T-cell (primary cell): Measurements from ENCODE around the gene TPSG1. TPM values are rescaled to one million over a fixed set of nuclear protein-coding genes. Genes with fewer than 3 reads are reported as not detected.
"Not testable (repeated sequence)": the region's sequence is repeated elsewhere in the genome, so short reads cannot be mapped to it uniquely, and the experiment has no call there.

Experiments
- ATAC-seq, 4 experiments: fragments of 200-7000 bp in 3 of 4; fragments of 150-1000 bp in 1 of 4; cut with Tn5 transposase; replicated peaks in 1 of 4; 1 replicate in 3 of 4; 2 replicates in 1 of 4; pipeline ENCODE4 v1.10.0; 2021; ENCODE audit warnings: moderate library complexity in 3 of 4, mild to moderate bottlenecking in 2 of 4, moderate number of reproducible peaks in 1 of 4
- CTCF ChIA-PET, 2 donors: fragments of 300-600 bp; sonication (Branson Sonifier 250); formaldehyde crosslinking; loops; one replicate each; lab custom pipeline; 2022; ENCODE audit warnings: antibody characterized with exemption in 2 of 2; lab: Charles Lee
- POLR2A ChIA-PET, 2 donors: fragments of 300-600 bp; sonication (Branson Sonifier 250); formaldehyde crosslinking; loops; one replicate each; lab custom pipeline; 2022; ENCODE audit warnings: antibody characterized with exemption in 2 of 2; lab: Charles Lee
- DNase-seq, 35 experiments: peaks; one replicate each; pipeline versions ENCODE4 v3.0.0 to v3.0.0-alpha.2; 2013 to 2023
- H3K27ac ChIP-seq: one replicate; pipeline ENCODE4 v1.5.1; 2013; ENCODE audit warnings: low read length
- H3K27me3 ChIP-seq, 2 experiments: replicated peaks in 1 of 2; 1 replicate in 1 of 2; 2 replicates in 1 of 2; pipeline versions ENCODE4 v1.6.1 to v1.7.0; 2013; ENCODE audit warnings: low read length in 1 of 2, mixed read lengths in 1 of 2; ENCODE audit not compliant: control insufficient read depth in 2 of 2, insufficient read depth in 2 of 2; ENCODE audit errors: extremely low read depth in 1 of 2
- H3K36me3 ChIP-seq, 2 donors: 1 replicate in 1 of 2; 2 replicates in 1 of 2; pipeline versions ENCODE4 v1.6.1 to v1.7.0; 2013; ENCODE audit warnings: low read length in 1 of 2; ENCODE audit not compliant: control insufficient read depth in 2 of 2, insufficient read depth in 1 of 2; ENCODE audit errors: extremely low read depth in 1 of 2
- H3K4me1 ChIP-seq, 2 experiments: 1 replicate in 1 of 2; 2 replicates in 1 of 2; pipeline versions ENCODE4 v1.6.1 to v1.7.0; 2013; ENCODE audit warnings: low read length in 2 of 2, mixed read lengths in 1 of 2; ENCODE audit not compliant: insufficient read depth in 2 of 2, control insufficient read depth in 1 of 2; ENCODE audit errors: extremely low read depth in 1 of 2
- H3K4me3 ChIP-seq, 2 donors: 1 replicate in 1 of 2; 2 replicates in 1 of 2; pipeline versions ENCODE4 v1.5.1 to v1.7.0; 2013; ENCODE audit warnings: mild to moderate bottlenecking in 2 of 2, low read length in 1 of 2, moderate library complexity in 1 of 2; ENCODE audit not compliant: control insufficient read depth in 1 of 2; ENCODE audit errors: extremely low read depth in 1 of 2
- H3K9me3 ChIP-seq: 2 replicates; pipeline ENCODE4 v1.7.0; 2013
- H3K27ac Mint-ChIP-seq, 2 donors: one replicate each; pipeline ENCODE4 v1.8.0; 2020 to 2021; ENCODE audit warnings: mild to moderate bottlenecking in 2 of 2, mixed read lengths in 2 of 2
- H3K27me3 Mint-ChIP-seq, 2 donors: one replicate each; pipeline ENCODE4 v1.8.0; 2021 to 2022; ENCODE audit warnings: mixed read lengths in 2 of 2
- H3K36me3 Mint-ChIP-seq: one replicate; pipeline ENCODE4 v1.8.0; 2021; ENCODE audit warnings: mixed read lengths
- H3K4me1 Mint-ChIP-seq, 3 donors: one replicate each; pipeline ENCODE4 v1.8.0; 2020 to 2022; ENCODE audit warnings: mixed read lengths in 3 of 3, mild to moderate bottlenecking in 1 of 3
- H3K4me3 Mint-ChIP-seq, 3 donors: one replicate each; pipeline ENCODE4 v1.8.0; 2020 to 2022; ENCODE audit warnings: mild to moderate bottlenecking in 3 of 3, mixed read lengths in 3 of 3, moderate library complexity in 3 of 3
- H3K9me3 Mint-ChIP-seq, 3 donors: one replicate each; pipeline ENCODE4 v1.8.0; 2020 to 2022; ENCODE audit warnings: mixed read lengths in 3 of 3
- WGBS: methylation state at CpG from one replicate; pipeline ENCODE4 v1.1.5; 2013; ENCODE audit warnings: missing lambda C conversion rate; ENCODE audit not compliant: insufficient coverage; 5-methylcytosine and 5-hydroxymethylcytosine counted together
- total RNA-seq, 35 experiments: library from RNA in 6 of 35; stranded (reverse) in 6 of 35; fragments of 120-200 nt in 1 of 35; gene quantifications; one replicate each; pipeline versions ENCODE4 v1.2.1 to v1.2.4 and lab custom pipeline; 2013 to 2026

TPSG1 gene
- total RNA-seq, 5 donors from 2014 or later (not counting 1 experiment from before 2014, with no cell fraction given): not detected

GRCh38 chr16:1269418-1269817 is 44.4 kb upstream of the TPSG1 start:
- H3K36me3 ChIP-seq, H3K27ac Mint-ChIP-seq, H3K4me1 Mint-ChIP-seq, H3K27ac ChIP-seq, H3K9me3 ChIP-seq, H3K36me3 Mint-ChIP-seq, POLR2A ChIA-PET, H3K4me3 ChIP-seq, DNase-seq, H3K4me3 Mint-ChIP-seq, H3K9me3 Mint-ChIP-seq, ATAC-seq: not testable (repeated sequence)
- H3K27me3 Mint-ChIP-seq: peaks cover 15 to 19% of the 10 kb centered on the region in 2 donors
- CTCF ChIA-PET: interaction anchor here in 1 of 2 donors (0.5 kb wide), 1 partner anchor 617 kb away, joined by 5 read pairs; no protein-coding TSS in a partner anchor
- 97% methylated on average over 5 of the region's 7 CpGs for WGBS
- Histone ChIP-seq H3K27me3 (peaks cover 0 to 43% of the 10 kb centered on the region in 2 experiments), H3K4me1 (peaks cover 0 to 10% of the 10 kb centered on the region in 2 experiments)

- Mint-ChIP-seq H3K4me3 (no peak overlapping the region), H3K9me3 (peaks cover 0 to 4% (median 0%) of the 10 kb centered on the region in 3 donors), H3K27ac (no peak overlapping the region), H3K36me3 (no peaks in the 10 kb centered on the region), H3K4me1 (no peaks in the 10 kb centered on the region), H3K27me3 (peaks cover 11 to 14% of the 10 kb centered on the region in 2 donors)
- Histone ChIP-seq H3K27me3 (peaks cover 0 to 43% of the 10 kb centered on the region in 2 experiments), H3K4me3 (no peak overlapping the region), H3K36me3 (no peaks in the 10 kb centered on the region), H3K4me1 (no peaks in the 10 kb centered on the region), H3K27ac (no peak overlapping the region), H3K9me3 (no peaks in the 10 kb centered on the region)
- ChIA-PET CTCF (no interaction called here), POLR2A (no interaction called here)
- ATAC-seq (no peak), DNase-seq (no peak)
- 78% methylated on average over 17 of the region's 19 CpGs for WGBS
These were observed 40.8 kb upstream of the TPSG1 start for GRCh38 chr16:1265826-1266225.

- Mint-ChIP-seq H3K27me3 (peaks cover 10 to 18% of the 10 kb centered on the region in 2 donors), H3K4me1 (no peaks in the 10 kb centered on the region), H3K36me3 (no peaks in the 10 kb centered on the region), H3K27ac (no peak overlapping the region), H3K9me3 (peaks cover 0 to 4% (median 0%) of the 10 kb centered on the region in 3 donors), H3K4me3 (no peak overlapping the region)
- peaks cover 0 to 48% of the 10 kb centered on the region in 2 experiments for H3K27me3 ChIP-seq
- H3K36me3 ChIP-seq: no peaks in the 10 kb centered on the region
- ChIA-PET CTCF (no interaction called here), POLR2A (no interaction called here)
- no peak for DNase-seq
- H3K4me1 ChIP-seq: no peaks in the 10 kb centered on the region
- no peak overlapping the region for H3K27ac ChIP-seq
- no peak overlapping the region for H3K4me3 ChIP-seq
- WGBS: 77% methylated on average over 6 of the region's 13 CpGs
- no peaks in the 10 kb centered on the region for H3K9me3 ChIP-seq
- no peak for ATAC-seq
These were observed 40.1 kb upstream of the TPSG1 start for GRCh38 chr16:1265090-1265630.

GRCh38 chr16:1264345-1265089 is 39.4 kb upstream of the TPSG1 start:
- Mint-ChIP-seq H3K9me3 (peaks cover 0 to 4% (median 0%) of the 10 kb centered on the region in 3 donors), H3K36me3 (no peaks in the 10 kb centered on the region)

GRCh38 chr16:1263591-1264344 is 38.7 kb upstream of the TPSG1 start:
- H3K36me3 ChIP-seq: no peaks in the 10 kb centered on the region
- no peaks in the 10 kb centered on the region for H3K36me3 Mint-ChIP-seq
- H3K27me3 Mint-ChIP-seq: peaks cover 9 to 23% of the 10 kb centered on the region in 2 donors
- peaks cover 0 to 59% of the 10 kb centered on the region in 2 experiments for H3K27me3 ChIP-seq
- H3K4me3 ChIP-seq: no peak overlapping the region
- no peaks in the 10 kb centered on the region for H3K9me3 ChIP-seq
- ChIA-PET CTCF (no interaction called here), POLR2A (no interaction called here)
- H3K27ac Mint-ChIP-seq: no peak overlapping the region
- peaks cover 0 to 4% (median 0%) of the 10 kb centered on the region in 3 donors for H3K9me3 Mint-ChIP-seq
- DNase-seq (no peak), ATAC-seq (no peak)
- H3K4me1 ChIP-seq: peaks cover 0 to 10% of the 10 kb centered on the region in 2 experiments
- no peak overlapping the region for H3K4me3 Mint-ChIP-seq
- WGBS: 96% methylated on average over 13 of the region's 15 CpGs
- peaks cover 4 to 5% (median 5%) of the 10 kb centered on the region in 3 donors for H3K4me1 Mint-ChIP-seq
- H3K27ac ChIP-seq: no peak overlapping the region

More at GRCh38 chr16:1264345-1265089, 39.4 kb upstream of the TPSG1 start:
- Mint-ChIP-seq H3K27me3 (peaks cover 4 to 18% of the 10 kb centered on the region in 2 donors), H3K4me3 (no peak overlapping the region), H3K27ac (no peak overlapping the region), H3K4me1 (no peaks in the 10 kb centered on the region)
- H3K36me3 ChIP-seq: no peaks in the 10 kb centered on the region
- ChIA-PET CTCF (no interaction called here), POLR2A (no interaction called here)
- no peak overlapping the region for H3K27ac ChIP-seq
- ATAC-seq (no peak), DNase-seq (no peak)
- H3K9me3 ChIP-seq: no peaks in the 10 kb centered on the region
- H3K27me3 ChIP-seq: peaks cover 0 to 52% of the 10 kb centered on the region in 2 experiments
- H3K4me3 ChIP-seq: no peak overlapping the region
- WGBS: 87% methylated on average over 14 of the region's 16 CpGs
- peaks cover 0 to 2% of the 10 kb centered on the region in 2 experiments for H3K4me1 ChIP-seq

- DNase-seq: no peak
- Histone ChIP-seq H3K9me3 (no peaks in the 10 kb centered on the region), H3K36me3 (no peaks in the 10 kb centered on the region), H3K4me3 (no peak overlapping the region), H3K27ac (no peak overlapping the region), H3K27me3 (peaks cover 0 to 62% of the 10 kb centered on the region in 2 experiments), H3K4me1 (peaks cover 0 to 10% of the 10 kb centered on the region in 2 experiments)
- no peak for ATAC-seq
- peaks cover 0 to 4% (median 0%) of the 10 kb centered on the region in 3 donors for H3K9me3 Mint-ChIP-seq
- H3K4me3 Mint-ChIP-seq: no peak overlapping the region
- CTCF ChIA-PET: no interaction called here
- H3K4me1 Mint-ChIP-seq: peaks cover 4 to 5% (median 5%) of the 10 kb centered on the region in 3 donors
- no peak overlapping the region for H3K27ac Mint-ChIP-seq
- no peaks in the 10 kb centered on the region for H3K36me3 Mint-ChIP-seq
- POLR2A ChIA-PET: no interaction called here
- 83% methylated on average over 4 of the region's 9 CpGs for WGBS
- peaks cover 9 to 27% of the 10 kb centered on the region in 2 donors for H3K27me3 Mint-ChIP-seq
These were observed 37.8 kb upstream of the TPSG1 start for GRCh38 chr16:1262846-1263221.
